LNCaP clone FGC (cell line): ENCODE results near the gene PCYT2.
A peak's percentile ranks its signal among the peaks of the same experiment; 100 is the strongest.

ENCODE experiments used
- DNase-seq: peaks from one replicate; pipeline ENCODE4 v3.0.0-alpha.2; 2011; ENCODE audit warnings: low read depth
- H3K4me3 ChIP-seq: 2 replicates; pipeline ENCODE4 v1.5.1; 2011; ENCODE audit warnings: mild to moderate bottlenecking, low read depth, low read length, control low read depth
- TF ChIP-seq, protein P1 (sequence below): IDR thresholded peaks from 2 replicates; pipeline ENCODE4 v1.5.1; 2012; ENCODE audit warnings: mild to moderate bottlenecking; ENCODE audit not compliant: control insufficient read depth, insufficient read depth; ENCODE audit errors: extremely low read depth

PCYT2 gene

DNA sequence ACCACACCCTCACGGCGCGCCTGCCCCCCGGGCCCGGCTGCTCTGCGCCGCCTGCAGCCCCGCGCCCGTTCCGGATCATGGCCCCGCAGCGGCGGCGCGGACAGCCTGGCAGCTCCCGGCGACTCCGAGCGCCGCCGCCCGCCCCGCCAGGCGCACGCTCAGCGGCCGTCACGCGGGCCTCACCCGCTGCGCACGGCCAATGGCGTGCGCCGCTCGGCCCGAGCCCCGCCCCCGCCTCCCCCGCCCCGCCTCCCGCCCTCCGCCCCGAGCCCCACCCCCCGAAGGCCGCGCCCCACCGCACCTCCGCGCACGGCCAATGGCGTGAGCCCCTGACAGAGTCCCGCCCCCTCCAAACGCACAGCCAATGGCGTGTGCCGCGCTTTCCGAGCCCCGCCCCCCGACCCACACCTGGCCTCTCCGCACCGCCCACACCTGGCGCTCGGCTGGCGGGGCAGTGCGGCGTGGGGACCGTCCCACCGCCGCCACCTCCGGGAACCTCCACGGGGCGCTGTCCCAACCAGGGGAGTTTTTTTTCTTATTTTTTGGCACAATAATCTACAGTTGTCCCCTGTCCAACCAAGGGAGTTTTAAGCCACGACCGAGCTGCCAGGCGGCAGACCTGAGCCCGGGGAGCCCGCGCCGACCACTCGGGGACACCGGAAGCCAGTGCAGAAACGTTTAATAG is at the start of gene PCYT2:
Gene PCYT2 (minus strand): TSS at position 123 of the 685 bp plus-strand sequence. CDS start 44 bp downstream, at position 79.
- peak; percentile 73 for DNase-seq
- TF ChIP-seq, protein P1, sequence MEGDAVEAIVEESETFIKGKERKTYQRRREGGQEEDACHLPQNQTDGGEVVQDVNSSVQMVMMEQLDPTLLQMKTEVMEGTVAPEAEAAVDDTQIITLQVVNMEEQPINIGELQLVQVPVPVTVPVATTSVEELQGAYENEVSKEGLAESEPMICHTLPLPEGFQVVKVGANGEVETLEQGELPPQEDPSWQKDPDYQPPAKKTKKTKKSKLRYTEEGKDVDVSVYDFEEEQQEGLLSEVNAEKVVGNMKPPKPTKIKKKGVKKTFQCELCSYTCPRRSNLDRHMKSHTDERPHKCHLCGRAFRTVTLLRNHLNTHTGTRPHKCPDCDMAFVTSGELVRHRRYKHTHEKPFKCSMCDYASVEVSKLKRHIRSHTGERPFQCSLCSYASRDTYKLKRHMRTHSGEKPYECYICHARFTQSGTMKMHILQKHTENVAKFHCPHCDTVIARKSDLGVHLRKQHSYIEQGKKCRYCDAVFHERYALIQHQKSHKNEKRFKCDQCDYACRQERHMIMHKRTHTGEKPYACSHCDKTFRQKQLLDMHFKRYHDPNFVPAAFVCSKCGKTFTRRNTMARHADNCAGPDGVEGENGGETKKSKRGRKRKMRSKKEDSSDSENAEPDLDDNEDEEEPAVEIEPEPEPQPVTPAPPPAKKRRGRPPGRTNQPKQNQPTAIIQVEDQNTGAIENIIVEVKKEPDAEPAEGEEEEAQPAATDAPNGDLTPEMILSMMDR, result peak; percentile 29
- peak within 1 kb of the TSS; percentile 80 for H3K4me3 ChIP-seq

DNA sequence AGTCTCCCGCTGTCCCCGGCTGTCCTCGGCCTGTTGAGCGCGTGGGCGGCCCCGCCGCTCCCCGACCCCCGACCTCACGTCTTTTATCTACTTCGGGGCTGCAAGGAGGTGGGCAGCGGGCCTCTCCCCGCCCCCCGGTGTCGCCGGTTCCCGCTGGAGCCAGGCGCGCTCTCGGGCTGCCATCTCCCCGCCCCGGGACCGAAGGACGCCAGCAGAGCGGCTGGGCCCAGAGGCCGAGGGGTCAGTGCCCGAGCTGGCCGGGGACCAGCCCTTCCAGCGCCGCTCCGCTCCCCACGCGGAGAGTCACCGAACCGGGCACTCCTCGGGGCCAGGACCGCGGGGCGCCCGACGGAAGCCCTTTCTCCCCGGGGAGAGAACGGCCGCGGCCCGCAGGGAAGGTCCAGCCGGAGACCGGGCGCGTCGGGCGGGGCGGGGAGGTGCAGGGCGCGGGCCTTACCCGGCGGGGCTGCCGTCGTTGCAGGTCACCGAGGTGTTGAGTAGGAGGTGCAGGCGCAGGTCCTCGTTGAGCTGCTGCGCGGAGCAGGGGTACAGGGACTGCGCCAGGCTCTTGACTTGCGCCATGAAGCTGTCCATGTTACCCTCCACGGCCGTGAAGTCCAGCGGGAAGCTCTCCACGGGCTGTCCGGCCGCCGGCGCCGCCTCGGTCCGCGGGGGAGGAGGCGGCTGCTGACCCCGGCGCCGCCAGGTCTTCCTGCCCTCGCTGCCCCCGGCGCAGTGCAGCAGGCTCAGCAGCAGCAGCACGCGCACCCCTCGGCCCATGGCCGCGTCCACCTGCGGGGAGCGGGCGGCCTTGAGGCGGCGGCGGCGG is 49.1 kb upstream of the PCYT2 start:
- H3K4me3 ChIP-seq, result peak overlapping the region; percentile 15; the same call in 1 of the 2 replicates
- DNase-seq, result no peak
- TF ChIP-seq, protein P1, result no peak

DNA sequence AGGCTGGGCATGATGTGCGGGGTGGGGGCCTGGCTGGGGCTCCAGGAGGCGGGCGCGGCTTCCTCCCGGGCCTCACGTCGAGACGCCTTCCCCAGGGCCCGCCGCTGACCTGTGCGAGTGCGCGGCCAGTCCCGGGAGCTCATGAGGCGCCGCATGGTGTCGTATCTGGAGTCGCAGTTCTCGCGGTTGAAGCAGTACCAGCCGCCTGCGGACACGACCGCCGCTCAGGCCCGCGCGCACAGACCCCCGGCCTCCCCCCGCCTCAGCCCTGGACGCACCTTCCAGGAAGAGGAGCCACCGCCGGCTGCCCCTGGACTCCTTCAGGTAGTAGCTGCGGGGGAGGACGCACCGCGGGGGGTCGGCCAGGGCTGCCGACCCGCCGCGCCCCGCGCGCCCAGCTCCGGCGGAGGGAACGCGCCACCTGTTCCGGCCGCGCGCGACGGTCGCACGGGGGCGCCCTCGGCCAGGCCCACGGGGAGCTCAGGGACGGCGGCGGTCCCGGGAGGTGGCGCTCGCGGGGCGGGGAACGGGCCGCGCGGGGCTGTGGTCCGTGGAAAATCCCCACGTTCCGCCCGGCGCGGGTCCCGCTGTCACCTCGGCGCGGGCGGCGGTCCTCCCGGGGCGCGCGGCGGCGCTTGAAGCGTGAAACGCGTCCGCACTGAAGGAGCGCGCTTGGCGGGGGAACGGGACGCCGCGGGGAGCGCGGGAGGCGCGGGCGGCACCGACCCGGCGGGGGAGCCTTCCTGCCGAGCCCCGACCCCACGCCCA is 48.3 kb upstream of the PCYT2 start:
- TF ChIP-seq, protein P1, result peak; percentile 100
- H3K4me3 ChIP-seq, result peak overlapping the region; percentile 34
- DNase-seq, result no peak

DNA sequence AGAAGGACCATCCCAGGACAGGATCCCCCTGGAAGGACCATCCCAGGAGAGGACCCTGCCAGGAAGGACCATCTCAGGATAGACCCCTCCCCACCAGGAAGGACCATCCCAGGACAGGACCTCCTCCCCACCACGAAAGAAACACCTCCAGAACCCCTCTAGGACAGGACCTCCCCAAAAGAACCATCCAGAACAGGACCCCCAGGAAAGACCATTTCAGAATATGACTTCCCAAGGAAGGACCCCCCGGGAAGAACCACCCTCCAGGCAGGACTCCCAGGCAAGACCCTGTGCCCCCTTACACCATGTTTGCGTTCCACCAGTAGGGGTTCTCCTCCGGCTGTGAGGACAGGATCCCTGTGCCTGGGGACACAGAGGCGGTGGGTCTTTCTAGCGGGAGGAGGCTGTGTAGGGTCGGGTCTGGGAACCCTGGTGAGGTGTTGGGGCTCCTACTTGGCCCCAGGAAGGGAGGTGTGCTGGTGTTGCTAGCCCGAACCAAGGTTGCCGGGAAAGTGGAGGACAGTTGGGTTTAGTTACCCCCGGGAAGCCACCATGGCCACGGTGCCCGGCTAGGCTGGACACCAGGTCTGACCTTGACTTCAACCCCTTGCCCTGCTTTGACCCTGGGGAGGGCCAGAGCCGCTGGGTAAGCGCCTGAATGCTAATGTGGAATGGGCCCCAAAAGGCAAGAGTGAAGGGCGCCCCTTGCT is 47.6 kb upstream of the PCYT2 start:
- DNase-seq, result no peak
- peak overlapping the region; percentile 34 for H3K4me3 ChIP-seq
- TF ChIP-seq, protein P1, result no peak

DNA sequence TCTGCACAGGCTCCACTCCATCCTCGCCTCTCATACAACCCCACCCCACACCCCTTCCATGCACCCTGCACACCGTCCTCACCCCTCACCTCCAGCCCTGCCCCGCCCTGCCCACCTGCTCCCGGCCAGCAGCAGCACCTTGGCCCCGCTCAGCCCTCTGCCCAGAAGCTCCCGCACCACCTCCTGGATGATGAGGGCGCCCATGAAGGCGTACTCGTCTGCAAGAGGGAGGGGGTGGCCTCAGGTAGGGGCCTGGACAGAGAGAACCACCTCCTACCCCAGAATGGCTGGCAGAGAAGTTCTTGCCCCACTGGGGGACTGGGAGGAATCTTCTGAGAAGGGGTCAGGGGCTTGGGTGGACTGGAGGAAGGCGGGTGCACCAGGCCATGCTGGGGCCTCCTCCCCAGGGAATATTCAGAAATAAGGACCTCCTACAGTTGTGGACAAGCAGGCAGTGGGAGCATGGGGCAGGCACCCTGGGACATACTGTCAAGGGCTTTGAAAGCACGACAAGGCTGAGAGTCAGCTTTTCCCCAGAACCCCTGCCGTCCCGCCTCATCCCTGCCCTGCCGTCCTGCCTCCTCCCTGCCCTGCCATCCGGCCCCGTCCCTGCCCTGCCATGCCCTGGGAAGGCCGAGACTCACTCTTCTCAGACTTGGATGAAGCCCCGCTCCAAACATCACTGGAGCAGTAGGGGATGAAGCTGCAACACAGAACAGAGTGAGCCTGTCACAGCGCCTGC is 46.7 kb upstream of the PCYT2 start:
- H3K4me3 ChIP-seq, result no peak overlapping the region
- DNase-seq, result no peak
- TF ChIP-seq, protein P1, result no peak
